ENCODE measurements around the gene SORCS2. TPM values are rescaled to one million over a fixed set of nuclear protein-coding genes. Genes with fewer than 3 reads are reported as not detected.

Gene SORCS2
- total RNA-seq, 1 donor from 2014 or later = 5.2 TPM

DNA sequence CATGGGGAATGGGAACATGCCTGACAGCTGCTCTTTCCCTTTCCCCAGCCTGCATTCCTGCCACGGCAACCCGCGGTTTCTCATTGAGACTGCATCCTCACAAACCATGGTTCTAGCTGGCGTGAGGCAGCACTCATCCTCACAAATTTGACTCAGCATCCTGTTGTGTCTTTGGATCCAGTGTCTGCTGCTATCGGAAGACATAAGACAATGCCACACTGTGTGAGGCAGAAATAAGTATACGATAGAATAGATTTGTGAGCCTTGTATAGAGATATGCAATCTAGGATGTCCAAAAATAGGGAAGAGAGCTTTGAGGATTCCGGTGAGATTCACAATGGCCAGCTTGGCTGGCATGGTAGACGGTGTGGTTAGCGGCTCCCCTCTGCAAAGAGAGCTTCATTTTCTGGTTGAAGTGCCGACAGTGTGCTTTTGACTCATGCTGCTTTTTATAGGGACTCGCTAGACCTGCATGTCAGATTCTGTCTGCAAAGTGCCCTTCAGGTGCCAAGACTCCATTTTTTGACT is 403.7 kb downstream of the SORCS2 start:
- peak overlapping the region; percentile 64 for H3K4me2 ChIP-seq

DNA sequence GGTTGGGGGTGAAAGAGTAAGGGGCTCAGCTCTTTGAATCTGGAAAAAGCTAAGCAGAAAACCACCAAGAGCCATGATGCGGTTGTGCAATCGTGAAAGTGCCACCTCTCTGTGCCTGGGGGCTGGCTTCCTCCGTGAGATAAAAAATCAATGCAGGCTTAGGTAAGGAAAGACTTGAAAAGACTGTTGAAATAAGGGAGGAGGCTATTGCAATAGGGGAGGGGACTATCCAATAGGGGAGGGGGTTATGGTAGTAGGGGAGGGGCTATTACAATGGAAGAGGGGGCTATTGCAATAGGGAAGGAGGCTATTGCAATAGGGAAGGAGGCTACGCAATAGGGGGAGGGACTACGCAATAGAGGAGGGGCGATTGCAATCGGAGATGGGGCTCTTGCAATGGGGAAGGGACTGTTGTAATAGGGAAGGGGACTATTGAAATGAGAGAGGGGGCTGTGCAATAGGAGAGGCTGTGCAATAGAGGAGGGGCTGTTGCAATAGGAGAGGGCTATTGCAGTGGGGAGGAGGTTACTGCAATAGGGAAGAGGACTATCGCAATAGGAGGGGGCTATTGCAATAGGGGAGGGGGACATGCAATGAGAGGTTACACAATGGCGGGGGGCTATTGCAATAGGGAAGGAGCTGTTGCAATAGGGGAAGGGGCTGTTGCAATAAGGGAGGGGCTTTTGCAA is 404.7 kb downstream of the SORCS2 start:
- Histone ChIP-seq H3K36me3 (no peaks in the 10 kb centered on the region), H3K4me2 (no peak overlapping the region), H3K9me3 (ENCODE audit: low read depth) (no peaks in the 10 kb centered on the region), H3K4me3 (no peak overlapping the region), H3K79me2 (ENCODE audit: low read depth) (no peaks in the 10 kb centered on the region), H3F3A (ENCODE audit: low read depth) (peaks cover 19% of the 10 kb centered on the region), H3K4me1 (peaks cover 47% of the 10 kb centered on the region), H3K9ac (no peak overlapping the region), H4K20me1 (ENCODE audit: low read depth) (peaks cover 6% of the 10 kb centered on the region), H2AFZ (replicated peaks) (no peak overlapping the region), H3K27me3 (no peaks in the 10 kb centered on the region), H3K27ac (no peak overlapping the region)
- H3K9me3 Mint-ChIP-seq = peaks cover 6% of the 10 kb centered on the region
- peaks cover 33% of the 10 kb centered on the region for H3K4me1 Mint-ChIP-seq
- no peak overlapping the region for H3K27ac Mint-ChIP-seq
- no peaks in the 10 kb centered on the region for H3K36me3 Mint-ChIP-seq
- peaks cover 10% of the 10 kb centered on the region for H3K27me3 Mint-ChIP-seq (ENCODE audit: insufficient read depth, low read depth)
- H3K4me3 Mint-ChIP-seq = no peak overlapping the region
- TF ChIP-seq EZH2 (IDR thresholded peaks at IDR 0.05) (no peak), EZH2phosphoT487 (IDR thresholded peaks at IDR 0.05) (no peak)
- TF ChIP-seq, protein P1, sequence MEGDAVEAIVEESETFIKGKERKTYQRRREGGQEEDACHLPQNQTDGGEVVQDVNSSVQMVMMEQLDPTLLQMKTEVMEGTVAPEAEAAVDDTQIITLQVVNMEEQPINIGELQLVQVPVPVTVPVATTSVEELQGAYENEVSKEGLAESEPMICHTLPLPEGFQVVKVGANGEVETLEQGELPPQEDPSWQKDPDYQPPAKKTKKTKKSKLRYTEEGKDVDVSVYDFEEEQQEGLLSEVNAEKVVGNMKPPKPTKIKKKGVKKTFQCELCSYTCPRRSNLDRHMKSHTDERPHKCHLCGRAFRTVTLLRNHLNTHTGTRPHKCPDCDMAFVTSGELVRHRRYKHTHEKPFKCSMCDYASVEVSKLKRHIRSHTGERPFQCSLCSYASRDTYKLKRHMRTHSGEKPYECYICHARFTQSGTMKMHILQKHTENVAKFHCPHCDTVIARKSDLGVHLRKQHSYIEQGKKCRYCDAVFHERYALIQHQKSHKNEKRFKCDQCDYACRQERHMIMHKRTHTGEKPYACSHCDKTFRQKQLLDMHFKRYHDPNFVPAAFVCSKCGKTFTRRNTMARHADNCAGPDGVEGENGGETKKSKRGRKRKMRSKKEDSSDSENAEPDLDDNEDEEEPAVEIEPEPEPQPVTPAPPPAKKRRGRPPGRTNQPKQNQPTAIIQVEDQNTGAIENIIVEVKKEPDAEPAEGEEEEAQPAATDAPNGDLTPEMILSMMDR (IDR thresholded peaks at IDR 0.05) = no peak
- no peak for DNase-seq (ENCODE audit: low spot score)

More for the DNA sequence above, 403.7 kb downstream of the SORCS2 start:
- H2AFZ ChIP-seq (replicated peaks) = no peak overlapping the region
- H3K27ac ChIP-seq = no peak overlapping the region
- TF ChIP-seq EZH2phosphoT487 (IDR thresholded peaks at IDR 0.05) = no peak
- TF ChIP-seq, protein P1 (IDR thresholded peaks at IDR 0.05) = no peak
- no peak for TF ChIP-seq EZH2 (IDR thresholded peaks at IDR 0.05)
- no peaks in the 10 kb centered on the region for H3K27me3 ChIP-seq
- no peaks in the 10 kb centered on the region for H3K79me2 ChIP-seq (ENCODE audit: low read depth)
- Mint-ChIP-seq H3K9me3 (no peaks in the 10 kb centered on the region), H3K27ac (peak overlapping the region; percentile 17), H3K27me3 (ENCODE audit: insufficient read depth, low read depth) (peaks cover 12% of the 10 kb centered on the region), H3K36me3 (no peaks in the 10 kb centered on the region), H3K4me1 (peaks cover 43% of the 10 kb centered on the region), H3K4me3 (no peak overlapping the region)
- peak; percentile 47 for DNase-seq (ENCODE audit: low spot score)
- no peak overlapping the region for H3K9ac ChIP-seq
- peaks cover 55% of the 10 kb centered on the region for H3K4me1 ChIP-seq
- H3K9me3 ChIP-seq (ENCODE audit: low read depth) = no peaks in the 10 kb centered on the region
- peaks cover 30% of the 10 kb centered on the region for H3F3A ChIP-seq (ENCODE audit: low read depth)
- no peak overlapping the region for H3K4me3 ChIP-seq
- peaks cover 12% of the 10 kb centered on the region for H4K20me1 ChIP-seq (ENCODE audit: low read depth)
- no peaks in the 10 kb centered on the region for H3K36me3 ChIP-seq

DNA sequence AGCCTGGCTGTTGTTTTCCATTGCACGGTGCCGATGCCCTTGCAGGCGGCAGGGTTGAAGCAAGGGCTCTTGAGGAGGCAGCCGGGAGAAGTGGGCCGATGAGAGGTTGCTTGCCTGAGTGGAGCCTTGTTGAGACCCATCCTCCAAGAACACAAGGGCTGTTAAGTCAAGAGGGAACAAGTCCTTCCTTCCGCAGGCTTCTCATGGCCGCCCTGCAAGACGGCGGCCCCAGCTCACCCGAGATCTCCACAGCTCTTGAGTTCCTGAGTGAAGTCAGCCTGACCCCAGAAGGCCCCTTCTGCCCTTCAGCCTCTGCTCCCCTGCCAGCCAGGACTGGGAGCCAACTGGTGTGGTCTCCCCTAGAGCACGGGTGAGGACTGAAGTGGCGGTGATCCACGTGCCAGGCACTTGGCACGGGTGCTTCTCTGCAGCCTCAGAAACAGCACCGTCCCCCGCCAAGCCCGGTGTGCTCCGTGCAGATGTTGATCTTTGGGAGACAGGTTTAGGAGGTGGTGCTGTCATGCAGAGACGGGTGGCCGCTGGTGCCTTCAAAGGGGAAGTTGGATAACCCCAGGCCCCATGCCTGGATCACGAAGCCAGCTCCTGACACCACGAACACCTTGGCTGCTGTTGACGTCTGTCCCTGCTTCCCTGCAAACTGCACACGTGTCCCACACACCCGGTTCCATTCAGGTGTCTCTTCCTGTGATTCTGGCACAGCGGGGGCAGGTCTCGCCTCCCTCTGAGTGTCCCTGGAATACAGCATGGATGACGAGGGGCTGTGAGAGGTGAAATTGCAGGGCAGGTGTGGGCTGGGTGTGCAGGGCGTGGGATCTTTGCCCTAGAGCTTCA is 406.8 kb downstream of the SORCS2 start:
- no peaks in the 10 kb centered on the region for H3K36me3 ChIP-seq
- peaks cover 31% of the 10 kb centered on the region for H3K4me1 Mint-ChIP-seq
- H3K9ac ChIP-seq = no peak overlapping the region
- H3K27ac Mint-ChIP-seq = no peak overlapping the region
- H4K20me1 ChIP-seq (ENCODE audit: low read depth) = no peaks in the 10 kb centered on the region
- H3K27ac ChIP-seq = no peak overlapping the region
- peaks cover 10% of the 10 kb centered on the region for H3F3A ChIP-seq (ENCODE audit: low read depth)
- no peak for TF ChIP-seq EZH2 (IDR thresholded peaks at IDR 0.05)
- TF ChIP-seq EZH2phosphoT487 (IDR thresholded peaks at IDR 0.05) = no peak
- TF ChIP-seq, protein P1 (IDR thresholded peaks at IDR 0.05) = no peak
- no peak overlapping the region for H3K4me3 ChIP-seq
- H3K4me2 ChIP-seq = no peak overlapping the region
- no peak overlapping the region for H2AFZ ChIP-seq (replicated peaks)
- peaks cover 29% of the 10 kb centered on the region for H3K4me1 ChIP-seq
- H3K9me3 ChIP-seq (ENCODE audit: low read depth) = no peaks in the 10 kb centered on the region
- no peaks in the 10 kb centered on the region for H3K79me2 ChIP-seq (ENCODE audit: low read depth)
- no peaks in the 10 kb centered on the region for H3K27me3 ChIP-seq
- no peak overlapping the region for H3K4me3 Mint-ChIP-seq
- H3K9me3 Mint-ChIP-seq = peaks cover 20% of the 10 kb centered on the region
- H3K27me3 Mint-ChIP-seq (ENCODE audit: insufficient read depth, low read depth) = peaks cover 10% of the 10 kb centered on the region
- peaks cover 6% of the 10 kb centered on the region for H3K36me3 Mint-ChIP-seq
- DNase-seq (ENCODE audit: low spot score) = no peak

Measured in neural progenitor cell (in vitro differentiated cells).